ENCODE results near the gene ZNF469. TPM values are rescaled to one million over a fixed set of nuclear protein-coding genes. Genes with fewer than 3 reads are reported as not detected.

The ZNF469 gene
- total RNA-seq, 4 donors from 2014 or later = 0.14 to 0.75 (median 0.54) TPM

DNA sequence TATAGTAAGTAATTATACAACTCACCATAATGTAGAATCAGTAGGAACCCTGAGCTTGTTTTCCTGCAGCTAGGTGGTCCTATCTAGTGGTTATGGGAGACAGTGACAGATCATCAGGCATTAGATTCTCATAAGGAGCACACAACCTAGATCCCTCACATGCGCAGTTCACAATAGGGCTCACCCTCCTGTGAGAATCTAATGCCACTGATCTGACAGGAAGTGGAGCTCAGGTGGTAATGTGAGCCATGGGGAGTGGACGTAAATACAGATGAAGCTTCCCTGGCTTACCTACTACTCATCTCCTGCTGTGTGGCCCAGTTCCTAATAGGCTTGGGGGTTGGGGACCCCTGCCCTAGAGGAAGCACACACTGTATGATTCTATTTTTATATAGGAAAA, 21.8 kb upstream of the ZNF469 start:
- TF ChIP-seq EP300 (IDR thresholded peaks at IDR 0.05; ENCODE audit: low read depth) = no peak
- TF ChIP-seq, protein P1, sequence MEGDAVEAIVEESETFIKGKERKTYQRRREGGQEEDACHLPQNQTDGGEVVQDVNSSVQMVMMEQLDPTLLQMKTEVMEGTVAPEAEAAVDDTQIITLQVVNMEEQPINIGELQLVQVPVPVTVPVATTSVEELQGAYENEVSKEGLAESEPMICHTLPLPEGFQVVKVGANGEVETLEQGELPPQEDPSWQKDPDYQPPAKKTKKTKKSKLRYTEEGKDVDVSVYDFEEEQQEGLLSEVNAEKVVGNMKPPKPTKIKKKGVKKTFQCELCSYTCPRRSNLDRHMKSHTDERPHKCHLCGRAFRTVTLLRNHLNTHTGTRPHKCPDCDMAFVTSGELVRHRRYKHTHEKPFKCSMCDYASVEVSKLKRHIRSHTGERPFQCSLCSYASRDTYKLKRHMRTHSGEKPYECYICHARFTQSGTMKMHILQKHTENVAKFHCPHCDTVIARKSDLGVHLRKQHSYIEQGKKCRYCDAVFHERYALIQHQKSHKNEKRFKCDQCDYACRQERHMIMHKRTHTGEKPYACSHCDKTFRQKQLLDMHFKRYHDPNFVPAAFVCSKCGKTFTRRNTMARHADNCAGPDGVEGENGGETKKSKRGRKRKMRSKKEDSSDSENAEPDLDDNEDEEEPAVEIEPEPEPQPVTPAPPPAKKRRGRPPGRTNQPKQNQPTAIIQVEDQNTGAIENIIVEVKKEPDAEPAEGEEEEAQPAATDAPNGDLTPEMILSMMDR (IDR thresholded peaks at IDR 0.05) = no peak
- TF ChIP-seq POLR2A (IDR thresholded peaks at IDR 0.05) = no peak
- no peak for TF ChIP-seq POLR2AphosphoS5 (IDR thresholded peaks at IDR 0.05)
- H3K9me3 ChIP-seq = no peaks in the 10 kb centered on the region
- no peaks in the 10 kb centered on the region for H3K4me1 ChIP-seq
- 86% methylated on average over 2 of the region's 2 CpGs; no CpG with 5 or more reads in 1 of the 2 donors for WGBS, 2 donors (ENCODE audit: low coverage in 1 of 2)
- no peak overlapping the region for H3K4me3 ChIP-seq
- no peak for DNase-seq
- no peaks in the 10 kb centered on the region for H3K36me3 ChIP-seq
- intact Hi-C loops (cut with DNase I; ENCODE audit: low total_unique reads) (no loop called here), in situ Hi-C loops (cut with MboI; ENCODE audit: low pct_ligation_motif_present in 1 of 4, low pct_unique_long_range_greater_than_20kb in 1 of 4, low sequenced_read_pairs in 3 of 4) (no loop called here)
- H3K27me3 ChIP-seq = peaks cover 15% of the 10 kb centered on the region
- H3K27ac ChIP-seq = no peak overlapping the region

DNA sequence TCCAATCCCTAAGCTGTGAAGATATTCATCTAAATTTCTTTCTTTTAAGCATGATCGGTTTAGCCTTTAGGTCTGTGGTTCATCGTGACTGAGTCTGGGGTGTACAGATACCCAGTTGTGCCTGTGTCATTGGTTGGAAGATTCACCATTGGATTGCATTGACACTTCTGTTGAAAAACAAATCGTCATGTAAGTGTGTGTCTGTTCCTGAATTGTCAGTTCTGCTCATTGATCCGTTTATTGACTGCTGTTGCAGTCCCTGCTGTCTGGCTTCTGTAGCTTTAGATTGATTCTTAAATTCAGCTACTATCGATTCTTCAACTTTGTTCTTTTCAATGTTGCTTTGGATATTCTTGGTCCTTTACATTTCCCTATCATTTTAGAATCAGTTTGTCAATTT, 21.0 kb upstream of the ZNF469 start:
- in situ Hi-C loops (cut with MboI; ENCODE audit: low pct_ligation_motif_present in 1 of 4, low pct_unique_long_range_greater_than_20kb in 1 of 4, low sequenced_read_pairs in 3 of 4) (no loop called here), intact Hi-C loops (cut with DNase I; ENCODE audit: low total_unique reads) (no loop called here)
- Histone ChIP-seq H3K4me3 (no peak overlapping the region), H3K36me3 (no peaks in the 10 kb centered on the region), H3K9me3 (no peaks in the 10 kb centered on the region), H3K27ac (no peak overlapping the region), H3K4me1 (no peaks in the 10 kb centered on the region), H3K27me3 (peaks cover 15% of the 10 kb centered on the region)
- DNase-seq = no peak
- TF ChIP-seq EP300 (IDR thresholded peaks at IDR 0.05; ENCODE audit: low read depth) (no peak), POLR2A (IDR thresholded peaks at IDR 0.05) (no peak), POLR2AphosphoS5 (IDR thresholded peaks at IDR 0.05) (no peak)
- TF ChIP-seq, protein P1 (IDR thresholded peaks at IDR 0.05) = no peak
- 83 to 100% methylated on average over 2 to 5 of the region's 5 CpGs for WGBS, 2 donors (ENCODE audit: low coverage in 1 of 2)

DNA sequence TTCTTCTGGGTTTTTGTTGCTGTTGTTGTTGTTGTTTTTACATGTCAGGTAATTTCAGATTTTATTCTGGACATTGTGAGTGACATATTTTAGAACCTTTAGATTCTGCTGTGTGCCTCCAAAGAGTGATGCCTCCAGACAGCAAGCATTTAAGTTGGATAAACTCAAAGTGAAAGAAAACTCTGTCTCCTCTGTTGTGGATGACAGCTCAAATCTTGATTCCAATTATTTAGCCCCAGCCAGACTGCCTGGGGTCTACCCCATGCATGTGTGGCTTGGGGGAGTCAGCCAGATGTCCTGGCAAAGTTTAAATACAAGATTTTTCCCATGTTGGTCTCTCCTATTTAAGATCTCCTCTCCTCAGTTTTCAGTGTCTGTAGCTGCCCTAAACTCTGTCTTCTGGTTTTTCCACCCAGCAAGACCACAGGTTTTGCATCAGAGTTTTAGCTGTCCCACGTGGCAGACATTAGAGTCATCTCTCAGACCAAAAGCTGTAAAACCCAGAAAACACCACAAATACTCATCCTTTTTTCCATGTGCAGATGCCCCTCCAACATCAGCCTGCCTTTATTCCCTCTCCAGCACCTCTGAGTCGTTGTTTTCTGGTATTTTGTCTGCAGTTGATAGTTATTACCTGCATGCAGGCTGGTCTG, 19.4 kb upstream of the ZNF469 start:
- Histone ChIP-seq H3K4me1 (no peaks in the 10 kb centered on the region), H3K4me3 (no peak overlapping the region), H3K9me3 (no peaks in the 10 kb centered on the region), H3K27me3 (peaks cover 15% of the 10 kb centered on the region), H3K36me3 (no peaks in the 10 kb centered on the region), H3K27ac (no peak overlapping the region)
- intact Hi-C loops (cut with DNase I; ENCODE audit: low total_unique reads) (no loop called here), in situ Hi-C loops (cut with MboI; ENCODE audit: low pct_ligation_motif_present in 1 of 4, low pct_unique_long_range_greater_than_20kb in 1 of 4, low sequenced_read_pairs in 3 of 4) (no loop called here)
- TF ChIP-seq, protein P1 (IDR thresholded peaks at IDR 0.05) = no peak
- TF ChIP-seq POLR2AphosphoS5 (IDR thresholded peaks at IDR 0.05) (no peak), POLR2A (IDR thresholded peaks at IDR 0.05) (no peak), EP300 (IDR thresholded peaks at IDR 0.05; ENCODE audit: low read depth) (no peak)
- 35 to 39% methylated on average over 2 of the region's 2 CpGs for WGBS, 2 donors (ENCODE audit: low coverage in 1 of 2)
- no peak for DNase-seq

DNA sequence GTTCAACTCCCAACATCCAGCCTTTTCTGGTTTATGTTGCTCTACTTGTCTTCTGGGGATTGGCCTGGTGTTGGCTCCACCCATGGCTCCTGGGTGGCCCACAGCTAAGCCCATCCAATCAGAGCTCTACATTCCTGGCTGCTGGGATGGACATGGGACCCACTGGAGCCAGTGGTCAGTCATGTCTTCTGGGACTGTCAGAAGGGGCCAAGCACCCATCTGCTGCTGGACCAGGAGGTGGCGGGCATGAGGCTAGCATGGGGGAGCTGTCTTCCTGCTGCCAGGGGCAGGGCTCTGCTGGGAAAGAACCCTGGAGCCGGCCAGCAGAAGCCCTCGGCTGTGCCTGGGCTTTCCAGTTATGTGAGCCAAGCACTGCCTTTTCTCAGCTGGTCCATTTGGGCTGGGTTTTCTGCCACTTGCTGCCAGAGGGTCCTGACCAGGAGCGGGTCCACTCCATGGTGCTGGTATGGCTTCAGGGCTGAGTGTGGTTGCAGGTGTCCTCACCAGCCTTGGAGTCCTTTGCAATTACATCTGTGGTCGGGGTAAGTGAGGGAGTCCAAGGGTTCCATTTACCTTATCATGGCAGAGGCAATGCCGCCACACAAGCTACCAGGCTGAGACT, 17.4 kb upstream of the ZNF469 start:
- H3K4me1 ChIP-seq = no peaks in the 10 kb centered on the region
- peaks cover 15% of the 10 kb centered on the region for H3K27me3 ChIP-seq
- WGBS, 2 donors (ENCODE audit: low coverage in 1 of 2) = 84% methylated on average over 6 of the region's 6 CpGs; no CpG with 5 or more reads in 1 of the 2 donors
- in situ Hi-C loops (cut with MboI; ENCODE audit: low pct_ligation_motif_present in 1 of 4, low pct_unique_long_range_greater_than_20kb in 1 of 4, low sequenced_read_pairs in 3 of 4) (no loop called here), intact Hi-C loops (cut with DNase I; ENCODE audit: low total_unique reads) (no loop called here)
- no peaks in the 10 kb centered on the region for H3K36me3 ChIP-seq
- H3K27ac ChIP-seq = no peak overlapping the region
- no peaks in the 10 kb centered on the region for H3K9me3 ChIP-seq
- no peak overlapping the region for H3K4me3 ChIP-seq
- TF ChIP-seq, protein P1 (IDR thresholded peaks at IDR 0.05) = no peak
- TF ChIP-seq EP300 (IDR thresholded peaks at IDR 0.05; ENCODE audit: low read depth) (no peak), POLR2AphosphoS5 (IDR thresholded peaks at IDR 0.05) (no peak), POLR2A (IDR thresholded peaks at IDR 0.05) (no peak)
- DNase-seq = no peak

Data from transverse colon (tissue), 4 donors.